ENCODE measurements around the gene SCAF1. TPM values are rescaled to one million over a fixed set of nuclear protein-coding genes. Genes with fewer than 3 reads are reported as not detected.
A peak's percentile ranks its signal among the peaks of the same experiment; 100 is the strongest.

The SCAF1 gene
- polyA plus RNA-seq, 3 donors = 24.3 to 31.6 (median 25.6) TPM

- DNase-seq (ENCODE audit: low read depth in 3 of 3, low spot score in 2 of 3) = no peak
Observed at GRCh38 chr19:49684983-49685553, 43.1 kb downstream of the SCAF1 start.

- DNase-seq (ENCODE audit: low read depth in 3 of 3, low spot score in 2 of 3) = no peak
Observed at GRCh38 chr19:49685845-49686332, 43.9 kb downstream of the SCAF1 start.

GRCh38 chr19:49686503-49687088 is 44.6 kb downstream of the SCAF1 start:
- DNase-seq (ENCODE audit: low read depth in 3 of 3, low spot score in 2 of 3) = no peak

GRCh38 chr19:49687150-49687549 is 45.1 kb downstream of the SCAF1 start:
- no peak for DNase-seq (ENCODE audit: low read depth in 3 of 3, low spot score in 2 of 3)

GRCh38 chr19:49687566-49688316 is 45.7 kb downstream of the SCAF1 start:
- DNase-seq (ENCODE audit: low read depth in 3 of 3, low spot score in 2 of 3) = no peak

- DNase-seq (ENCODE audit: low read depth in 3 of 3, low spot score in 2 of 3) = no peak
Observed at GRCh38 chr19:49688531-49689132, 46.6 kb downstream of the SCAF1 start.

GRCh38 chr19:49689133-49690078 is 47.4 kb downstream of the SCAF1 start, which contains the start of gene ADM5:
Gene ADM5 (plus strand): TSS chr19:49689594. CDS start chr19:49689838, 244 bp downstream.
- DNase-seq (ENCODE audit: low read depth in 3 of 3, low spot score in 2 of 3) = no peak

GRCh38 chr19:49690079-49690655 is 48.2 kb downstream of the SCAF1 start:
- DNase-seq (ENCODE audit: low read depth in 3 of 3, low spot score in 2 of 3) = no peak

- DNase-seq (ENCODE audit: low read depth in 3 of 3, low spot score in 2 of 3) = peak in 2 of 3 donors; percentile 44 to 61
Observed at GRCh38 chr19:49690656-49691242, 48.7 kb downstream of the SCAF1 start, which contains the start of gene CPT1C. Gene CPT1C (plus strand): TSS chr19:49691116. CDS start chr19:49692253, 1,137 bp downstream.

- peak in 2 of 3 donors; percentile 47 to 56 for DNase-seq (ENCODE audit: low read depth in 3 of 3, low spot score in 2 of 3)
Observed at GRCh38 chr19:49691243-49692146, 49.5 kb downstream of the SCAF1 start.

- DNase-seq (ENCODE audit: low read depth in 3 of 3, low spot score in 2 of 3) = no peak
Observed at GRCh38 chr19:49692147-49692506, 50.1 kb downstream of the SCAF1 start.

- DNase-seq (ENCODE audit: low read depth in 3 of 3, low spot score in 2 of 3) = no peak
Observed at GRCh38 chr19:49696115-49696514, 54.1 kb downstream of the SCAF1 start.

GRCh38 chr19:49696865-49697264 is 54.9 kb downstream of the SCAF1 start:
- no peak for DNase-seq (ENCODE audit: low read depth in 3 of 3, low spot score in 2 of 3)

- DNase-seq (ENCODE audit: low read depth in 3 of 3, low spot score in 2 of 3) = no peak
Observed at GRCh38 chr19:49699364-49699763, 57.4 kb downstream of the SCAF1 start.

- no peak for DNase-seq (ENCODE audit: low read depth in 3 of 3, low spot score in 2 of 3)
Observed at GRCh38 chr19:49700563-49700962, 58.6 kb downstream of the SCAF1 start.

- no peak for DNase-seq (ENCODE audit: low read depth in 3 of 3, low spot score in 2 of 3)
Observed at GRCh38 chr19:49701271-49701786, 59.3 kb downstream of the SCAF1 start.

- DNase-seq (ENCODE audit: low read depth in 3 of 3, low spot score in 2 of 3) = no peak
Observed at GRCh38 chr19:49704888-49705642, 63.1 kb downstream of the SCAF1 start.
